Pulmonary artery endothelial cell (primary cell): Measurements from ENCODE around the gene CD180. TPM values are rescaled to one million over a fixed set of nuclear protein-coding genes. Genes with fewer than 3 reads are reported as not detected.

Experiments used
- DNase-seq: peaks from one replicate; pipeline ENCODE4 v3.0.0-alpha.2; 2011; ENCODE audit warnings: low read depth, low spot score
- total RNA-seq: library from RNA; depleted of rRNA; stranded (reverse); fragments of >200 nt; gene quantifications from 2 replicates; pipeline ENCODE4 v1.2.3, GENCODE V29; 2014

CD180 gene
- total RNA-seq, 1 donor from 2014 or later: not detected

DNA sequence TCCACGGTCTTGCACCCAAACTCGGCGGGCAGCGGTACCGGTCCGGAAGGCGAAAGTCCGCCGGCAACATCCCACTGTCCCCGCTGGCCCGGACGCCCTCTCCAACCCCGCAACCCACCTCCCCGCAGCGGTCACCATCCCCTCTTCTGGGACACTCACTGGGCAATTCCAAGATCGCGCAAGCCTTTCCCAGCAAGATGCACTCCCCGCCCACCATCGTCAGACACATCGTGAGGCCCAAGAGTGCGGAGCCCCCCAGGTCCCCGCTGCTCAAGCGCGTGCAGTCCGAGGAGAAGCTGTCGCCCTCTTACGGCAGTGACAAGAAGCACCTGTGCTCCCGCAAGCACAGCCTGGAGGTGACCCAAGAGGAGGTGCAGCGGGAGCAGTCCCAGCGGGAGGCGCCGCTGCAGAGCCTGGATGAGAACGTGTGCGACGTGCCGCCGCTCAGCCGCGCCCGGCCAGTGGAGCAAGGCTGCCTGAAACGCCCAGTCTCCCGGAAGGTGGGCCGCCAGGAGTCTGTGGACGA is 33.3 kb downstream of the CD180 start:
- no peak for DNase-seq

- no peak for DNase-seq
Observed at GRCh38 chr5:67161767-67162166, 34.8 kb downstream of the CD180 start.

DNA sequence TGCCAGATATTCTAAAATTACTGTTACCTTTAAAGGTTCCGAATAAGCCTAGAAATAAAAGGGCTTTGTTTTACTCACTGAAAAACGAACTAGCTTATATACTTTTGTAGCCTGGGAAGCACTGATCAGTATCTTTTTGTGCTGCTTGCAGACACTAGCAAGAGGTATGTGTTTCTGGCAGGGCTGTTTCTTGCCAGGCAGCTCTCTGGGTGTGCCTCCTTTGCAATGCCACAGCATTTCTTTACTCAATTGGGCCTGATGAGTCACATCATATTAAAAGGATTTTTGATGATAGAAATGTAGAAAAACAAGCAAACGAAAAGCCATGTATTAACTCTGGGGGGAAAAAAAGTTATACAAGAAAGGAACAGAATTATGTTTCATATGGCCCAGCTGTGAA is 35.6 kb downstream of the CD180 start:
- DNase-seq: no peak

DNA sequence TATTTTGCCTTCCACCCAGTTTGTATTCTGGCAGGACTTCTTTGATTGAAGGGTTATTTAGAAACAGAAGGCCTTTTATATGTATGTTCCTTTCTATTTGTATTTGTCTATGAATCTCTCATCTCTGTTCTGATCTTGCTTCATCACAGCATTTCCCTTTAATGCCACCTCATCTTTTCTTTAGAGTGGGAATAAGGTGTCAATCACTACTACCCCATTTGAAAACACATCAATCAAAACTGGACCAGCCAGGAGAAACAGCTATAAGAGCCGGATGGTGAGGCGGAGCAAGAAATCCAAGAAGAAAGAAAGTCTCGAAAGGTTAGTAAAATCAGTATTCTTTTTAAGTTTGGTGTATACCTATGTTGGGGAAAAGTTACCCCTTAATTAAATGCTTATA is 36.3 kb downstream of the CD180 start:
- DNase-seq: no peak

DNA sequence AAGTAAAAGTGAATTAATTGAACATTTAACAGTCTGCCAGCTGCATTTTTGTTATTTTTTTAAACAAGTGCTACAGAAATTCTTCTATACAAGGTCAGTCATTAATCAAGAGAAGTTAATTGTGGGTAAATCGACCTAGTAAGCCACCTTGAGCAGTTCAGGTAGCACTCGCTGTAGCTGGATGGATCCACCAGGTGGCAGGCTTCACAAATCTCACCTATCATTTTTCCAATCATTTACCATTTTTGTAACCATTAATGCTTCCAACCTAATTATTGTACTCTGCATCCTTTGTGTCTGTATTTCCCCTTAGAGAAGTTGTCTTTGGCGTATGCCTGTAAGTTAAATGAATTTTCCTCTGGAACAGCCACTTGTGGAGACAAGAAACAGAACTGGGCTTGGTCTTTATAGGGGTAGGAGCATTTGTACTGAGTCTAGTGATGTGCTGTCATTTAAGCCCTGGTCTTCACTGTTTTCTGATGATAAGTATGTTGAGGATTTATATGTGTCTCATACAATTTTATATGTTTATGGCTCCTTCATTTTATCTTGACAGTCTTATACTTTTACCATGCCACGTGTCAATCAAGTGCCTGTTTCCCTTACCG is 39.5 kb downstream of the CD180 start:
- DNase-seq: no peak

GRCh38 chr5:67154556-67155206 is 41.9 kb downstream of the CD180 start:
- no peak for DNase-seq

- no peak for DNase-seq
Observed at GRCh38 chr5:67153292-67153691, 43.3 kb downstream of the CD180 start.

DNA sequence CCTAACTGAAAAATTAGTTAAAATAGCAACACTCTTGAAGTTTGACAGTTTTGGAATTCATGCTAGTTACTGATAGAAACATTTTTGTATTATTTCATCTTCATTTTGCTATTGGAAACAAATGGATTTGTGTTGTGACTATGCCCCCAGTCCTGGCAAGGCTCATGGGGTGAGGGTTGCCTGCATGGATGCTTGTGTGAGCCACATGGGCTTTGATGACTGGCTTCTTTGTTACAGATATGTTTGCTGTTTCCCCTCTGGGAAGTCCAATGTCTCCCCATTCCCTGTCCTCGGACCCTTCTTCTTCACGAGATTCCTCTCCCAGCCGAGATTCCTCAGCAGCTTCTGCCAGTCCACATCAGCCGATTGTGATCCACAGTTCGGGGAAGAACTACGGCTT is 44.2 kb downstream of the CD180 start:
- DNase-seq: no peak

GRCh38 chr5:67149951-67150523 is 46.6 kb downstream of the CD180 start:
- DNase-seq: no peak

DNA sequence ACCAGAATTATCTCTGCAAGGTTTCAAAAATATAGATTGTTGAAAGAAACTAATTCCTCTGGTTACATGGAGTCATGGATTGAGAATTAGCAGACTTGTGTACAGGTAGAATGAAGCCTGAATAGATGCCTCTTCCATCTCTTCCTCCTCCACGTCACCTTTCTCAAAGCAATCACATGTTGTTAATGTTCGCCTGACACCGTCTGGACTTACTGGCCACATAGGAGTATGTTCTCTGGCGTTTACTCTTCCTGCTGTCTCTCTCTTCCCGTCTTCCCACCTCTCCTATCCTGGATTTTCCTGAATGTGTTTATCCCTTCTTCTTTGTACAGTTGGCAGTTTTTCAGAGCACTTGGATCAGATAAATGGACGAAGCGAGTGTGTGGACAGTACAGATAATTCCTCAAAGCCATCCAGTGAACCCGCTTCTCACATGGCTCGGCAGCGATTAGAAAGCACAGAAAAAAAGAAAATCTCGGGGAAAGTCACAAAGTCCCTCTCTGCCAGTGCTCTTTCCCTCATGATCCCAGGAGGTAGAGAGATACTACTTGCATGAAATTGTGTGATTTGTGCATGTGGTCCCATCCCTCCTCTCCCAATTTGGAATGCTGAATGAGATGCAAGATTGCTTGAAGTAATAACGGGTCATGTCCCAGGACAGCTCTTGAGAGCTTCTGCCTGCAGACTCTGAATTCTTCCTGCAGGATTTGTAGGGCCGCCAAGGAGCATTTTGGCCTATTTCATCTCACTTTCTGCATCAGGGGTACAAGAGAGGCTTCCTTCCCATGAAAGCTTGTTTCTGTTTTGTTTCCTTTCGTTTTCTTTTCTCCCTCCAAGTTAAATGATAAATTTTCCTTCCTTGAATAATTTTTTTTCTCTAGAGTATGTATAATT is 47.3 kb downstream of the CD180 start:
- no peak for DNase-seq

DNA sequence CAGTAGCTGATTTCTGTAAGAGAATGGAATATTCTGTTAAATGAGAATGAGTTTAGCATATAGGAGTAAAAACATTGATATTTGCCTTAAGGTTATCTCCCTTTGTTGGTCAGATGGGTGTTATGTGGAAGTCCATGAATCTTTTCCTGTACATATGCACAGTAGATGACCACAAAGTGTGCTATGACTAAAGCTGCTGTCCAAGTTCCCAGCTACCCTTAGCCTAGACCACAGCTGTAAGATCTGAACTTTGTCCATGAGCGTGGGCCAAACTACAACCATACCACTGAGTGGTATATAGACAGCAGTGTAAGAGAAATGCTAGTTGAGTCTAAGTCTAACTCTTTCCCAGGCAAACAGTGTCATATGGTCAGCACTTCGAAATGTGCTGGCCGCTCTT is 48.8 kb downstream of the CD180 start:
- no peak for DNase-seq

DNA sequence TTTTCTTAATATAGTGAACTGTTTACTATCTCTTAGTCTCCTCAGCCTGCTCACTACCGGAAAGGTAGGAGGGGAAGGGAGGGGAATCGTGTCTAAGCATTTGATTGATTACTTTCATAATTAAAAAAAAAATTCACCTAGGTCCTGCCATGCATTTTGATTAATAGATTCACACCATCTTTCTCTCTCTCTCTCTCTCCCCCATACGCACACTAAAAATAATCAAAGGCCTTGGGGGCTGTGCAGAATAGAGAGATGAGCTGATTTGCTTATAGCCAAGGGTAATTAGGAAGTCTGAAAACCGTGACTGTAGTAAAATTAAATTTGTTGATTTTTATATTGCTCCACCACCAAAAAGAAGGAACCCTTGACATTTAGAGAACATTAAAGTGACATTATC is 49.6 kb downstream of the CD180 start:
- DNase-seq: no peak

DNA sequence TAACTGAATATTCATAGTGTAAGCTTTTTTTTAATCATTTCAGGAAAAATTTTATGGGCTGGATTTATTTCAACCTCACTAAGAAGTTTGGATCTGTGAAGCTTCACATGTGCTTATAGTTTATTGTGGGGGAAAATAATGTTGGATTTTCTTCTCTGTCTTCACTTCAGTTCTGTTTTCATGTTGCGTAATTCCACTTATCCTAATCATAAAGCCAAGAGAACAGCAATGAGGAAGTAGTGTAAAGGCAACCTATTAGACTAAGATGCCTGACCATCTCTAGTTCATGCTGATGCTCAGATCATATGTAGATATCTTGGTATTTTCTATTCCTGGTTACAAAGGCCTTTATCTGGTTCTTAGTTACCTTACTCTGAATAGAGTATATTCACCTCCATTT is 50.0 kb downstream of the CD180 start:
- DNase-seq: no peak

DNA sequence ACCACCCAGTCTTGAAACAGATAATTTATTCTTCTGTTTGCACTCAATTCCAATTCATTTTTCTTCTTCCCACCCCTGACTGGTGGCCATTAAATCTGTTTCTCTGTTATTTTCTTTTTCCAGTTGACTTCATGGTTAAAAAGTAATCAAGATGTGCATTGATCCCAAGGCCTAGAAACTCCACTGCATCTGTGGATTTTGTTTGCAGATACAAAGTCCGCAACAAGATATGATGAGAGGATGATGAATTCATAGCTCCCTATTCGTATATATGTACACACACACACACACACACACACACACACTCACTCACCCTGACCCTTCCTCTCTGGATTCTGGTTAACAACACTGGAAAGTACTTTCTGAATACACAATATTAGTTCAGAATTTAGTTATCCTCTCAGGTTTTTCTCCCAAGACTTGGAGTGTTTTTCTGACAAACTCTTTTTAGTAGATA is 52.4 kb downstream of the CD180 start:
- DNase-seq: no peak

GRCh38 chr5:67143549-67143948 is 53.0 kb downstream of the CD180 start:
- DNase-seq: no peak

GRCh38 chr5:67142816-67143215 is 53.8 kb downstream of the CD180 start:
- DNase-seq: no peak

DNA sequence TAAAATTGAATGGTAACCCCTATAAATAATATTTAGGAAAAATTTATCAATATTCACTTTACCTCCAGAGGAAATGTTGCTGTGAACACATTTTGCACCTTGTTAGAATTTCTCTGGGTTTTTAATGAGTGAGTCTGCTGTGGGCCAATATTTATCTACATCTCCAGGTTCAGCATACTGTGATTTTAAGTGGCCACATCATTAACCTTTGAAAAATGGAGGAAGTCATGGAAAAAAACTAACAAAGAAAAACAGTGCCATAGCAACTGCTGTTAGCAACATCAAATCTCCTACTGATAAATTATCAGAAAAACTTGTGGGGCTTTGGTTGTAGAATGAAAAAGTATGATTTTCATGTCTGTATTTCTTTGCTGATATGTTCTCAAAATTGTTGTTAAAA is 55.0 kb downstream of the CD180 start:
- DNase-seq: no peak

DNA sequence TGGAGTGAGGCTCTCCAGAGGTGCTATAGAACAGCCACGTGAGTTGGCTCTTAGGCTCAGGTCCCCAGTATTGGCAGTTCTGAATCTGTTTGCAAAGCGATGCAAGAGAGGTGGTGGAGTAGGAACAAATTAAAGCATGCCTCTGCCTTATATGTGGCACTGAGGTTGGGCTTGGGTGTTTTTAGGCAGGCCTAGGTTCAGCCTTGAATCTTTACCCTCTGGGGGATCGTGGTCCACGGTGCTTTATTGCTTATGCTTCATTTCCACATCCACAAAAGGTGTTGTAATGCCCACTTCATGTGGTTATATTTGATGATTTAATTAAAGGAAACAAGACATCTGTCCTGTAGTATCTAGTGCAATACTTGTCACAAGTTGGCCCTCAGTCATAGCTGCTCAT is 56.2 kb downstream of the CD180 start:
- DNase-seq: no peak

DNA sequence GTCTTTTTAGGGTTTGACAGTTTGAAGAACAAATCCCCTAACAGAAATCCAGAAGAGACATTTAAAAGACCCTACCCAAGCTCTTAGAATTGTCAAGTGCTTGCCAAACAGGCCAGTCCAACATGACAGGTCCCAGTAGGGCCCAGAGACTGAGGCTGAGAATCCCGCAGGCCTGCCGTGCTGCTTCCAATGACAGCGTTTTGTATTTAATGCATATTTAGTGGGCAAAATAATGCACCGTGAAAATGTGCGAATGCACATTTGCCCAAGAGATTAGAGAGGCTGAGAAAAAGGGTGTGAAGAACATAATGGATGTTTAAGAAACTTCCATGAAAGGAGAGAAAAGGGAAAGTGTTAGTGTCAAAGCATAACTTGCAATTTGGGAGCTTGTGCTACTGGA is 57.6 kb downstream of the CD180 start:
- no peak for DNase-seq

DNA sequence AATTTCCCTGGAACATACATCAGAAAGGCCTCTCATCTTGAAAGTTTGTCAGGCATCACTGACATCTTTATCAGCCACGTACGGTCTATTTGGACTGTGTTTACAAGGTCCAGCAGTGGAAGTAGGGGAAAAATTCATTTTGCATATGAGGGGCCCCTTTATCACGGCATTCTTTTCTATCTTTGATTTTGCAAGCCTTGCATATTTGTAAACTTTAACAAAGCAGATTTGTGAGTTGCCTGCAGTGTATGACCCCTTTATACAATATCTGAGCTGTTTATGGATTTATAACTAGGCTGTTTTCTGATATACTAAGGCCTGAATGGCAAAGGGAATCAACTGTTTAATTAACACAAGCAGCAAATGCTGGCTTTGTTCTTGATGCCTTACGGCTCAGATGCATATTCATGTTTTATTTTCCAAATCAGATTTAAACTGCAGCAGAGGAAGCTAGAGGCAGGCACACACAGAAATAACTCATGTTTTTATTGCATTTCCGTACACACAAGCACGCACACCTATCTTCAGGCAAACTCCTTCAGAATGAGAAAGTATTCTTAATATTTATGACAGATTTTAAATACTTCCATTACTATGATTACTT is 61.1 kb downstream of the CD180 start:
- no peak for DNase-seq

GRCh38 chr5:67133776-67134175 is 62.8 kb downstream of the CD180 start:
- no peak for DNase-seq
